NCI-H345 treated with DMSO at 0.1 percent for 48 hours (cell line): ENCODE data around the gene LPIN1.

Experiments
- DNase-seq: peaks from one replicate; lab custom pipeline; 2025; ENCODE audit not compliant: unreplicated experiment; lab: John Stamatoyannopoulos, UW

LPIN1 gene

GRCh38 chr2:11864724-11865123 is 118.3 kb downstream of the LPIN1 start:
- DNase-seq: no peak

GRCh38 chr2:11865378-11865777 is 118.9 kb downstream of the LPIN1 start:
- DNase-seq: no peak

GRCh38 chr2:11865805-11866204 is 119.4 kb downstream of the LPIN1 start:
- no peak for DNase-seq

- peak; percentile 91 for DNase-seq
These were observed 120.2 kb downstream of the LPIN1 start for GRCh38 chr2:11866358-11867335.

GRCh38 chr2:11867926-11868325 is 121.5 kb downstream of the LPIN1 start:
- no peak for DNase-seq

GRCh38 chr2:11869391-11869991 is 123.1 kb downstream of the LPIN1 start:
- no peak for DNase-seq

- DNase-seq: no peak
These were observed 123.6 kb downstream of the LPIN1 start for GRCh38 chr2:11870064-11870463.

- no peak for DNase-seq
These were observed 124.2 kb downstream of the LPIN1 start for GRCh38 chr2:11870584-11870983.

- no peak for DNase-seq
These were observed 125.0 kb downstream of the LPIN1 start for GRCh38 chr2:11871421-11871820.

GRCh38 chr2:11872247-11872947 is 126.0 kb downstream of the LPIN1 start:
- DNase-seq: peak; percentile 79

- no peak for DNase-seq
These were observed 126.5 kb downstream of the LPIN1 start for GRCh38 chr2:11872948-11873269.

- DNase-seq: no peak
These were observed 127.1 kb downstream of the LPIN1 start for GRCh38 chr2:11873356-11874154.

- DNase-seq: no peak
These were observed 128.4 kb downstream of the LPIN1 start for GRCh38 chr2:11874861-11875260.

- no peak for DNase-seq
These were observed 129.0 kb downstream of the LPIN1 start for GRCh38 chr2:11875481-11875880.

- DNase-seq: no peak
These were observed 130.0 kb downstream of the LPIN1 start for GRCh38 chr2:11876436-11876835.

GRCh38 chr2:11876889-11877288 is 130.5 kb downstream of the LPIN1 start:
- no peak for DNase-seq
